GM21619 (cell line): Measurements from ENCODE around the gene UST.
"Not testable (repeated sequence)": the region's sequence is repeated elsewhere in the genome, so short reads cannot be mapped to it uniquely, and the experiment has no call there.

Source experiments
- ATAC-seq: cut with Tn5 transposase; IDR thresholded peaks from one replicate; pipeline ENCODE4 v1.9.1; 2021; ENCODE audit not compliant: unreplicated experiment

UST gene

GRCh38 chr6:149027484-149027883 is 280.7 kb downstream of the UST start:
- ATAC-seq, result no peak

DNA sequence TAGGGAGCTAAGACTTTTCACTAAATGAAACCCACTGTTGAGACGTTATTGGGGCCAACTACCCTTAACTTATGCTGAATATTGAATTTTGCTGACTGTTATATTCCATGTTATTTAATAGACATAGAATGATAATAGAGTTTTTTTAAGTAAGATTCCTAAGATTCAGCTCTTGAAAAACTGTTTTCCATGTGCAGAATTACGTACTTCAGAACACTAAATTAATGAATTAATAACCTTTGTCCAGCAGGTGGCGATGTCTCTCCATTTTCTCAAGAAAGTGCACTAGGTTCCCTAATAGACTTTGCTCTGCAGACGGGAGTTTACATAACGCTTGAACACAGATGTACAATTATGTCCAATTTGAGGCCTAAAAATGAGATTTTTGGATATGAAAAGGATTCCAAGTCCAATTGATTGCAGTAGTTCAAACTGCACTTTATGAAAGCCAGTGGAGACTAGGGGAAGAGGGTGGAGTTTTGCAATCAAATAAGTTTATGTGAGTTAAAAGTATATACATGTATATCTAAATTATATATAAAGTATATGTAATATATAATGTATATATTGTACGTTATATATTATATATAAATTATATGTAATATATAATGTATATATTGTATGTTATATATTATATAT is 282.1 kb downstream of the UST start:
- no peak for ATAC-seq

- ATAC-seq, result no peak
Observed at GRCh38 chr6:149031201-149031858, 284.5 kb downstream of the UST start.

DNA sequence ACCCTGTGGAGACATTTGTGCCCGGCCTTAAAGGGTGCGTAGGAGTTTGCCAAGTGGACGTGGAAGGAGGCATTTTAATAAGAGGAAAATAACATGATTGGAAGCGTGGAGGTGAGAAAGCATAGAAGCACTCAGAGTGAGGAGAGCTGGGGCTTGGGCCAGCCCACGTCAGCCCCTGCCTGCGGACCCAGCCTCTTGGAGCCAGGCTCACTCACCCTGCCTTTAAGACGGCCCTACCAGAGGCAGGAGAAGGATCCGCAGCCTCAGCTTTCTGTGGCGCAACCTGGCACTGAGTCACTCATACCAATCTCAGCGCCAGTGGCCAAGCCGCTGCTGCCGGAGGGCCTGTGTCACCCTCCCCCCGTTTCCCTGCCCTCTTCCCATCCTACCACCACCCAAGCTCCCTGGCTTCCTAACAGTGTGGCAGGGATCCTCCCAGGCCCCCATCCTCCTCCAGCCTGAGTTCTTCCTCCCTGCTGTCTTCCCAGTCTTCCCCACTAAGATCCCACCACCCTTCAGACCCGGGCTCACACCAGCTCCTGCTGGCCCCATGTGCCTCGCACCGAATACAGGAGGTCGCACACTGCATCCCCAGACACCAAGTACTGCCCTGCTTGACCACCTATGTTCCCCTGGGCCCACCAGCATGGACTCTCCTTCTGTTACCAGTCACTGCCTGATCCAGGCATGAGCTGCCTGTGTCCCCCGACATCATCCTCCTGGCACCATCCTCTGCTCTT is 285.2 kb downstream of the UST start:
- peak; percentile 18 for ATAC-seq

DNA sequence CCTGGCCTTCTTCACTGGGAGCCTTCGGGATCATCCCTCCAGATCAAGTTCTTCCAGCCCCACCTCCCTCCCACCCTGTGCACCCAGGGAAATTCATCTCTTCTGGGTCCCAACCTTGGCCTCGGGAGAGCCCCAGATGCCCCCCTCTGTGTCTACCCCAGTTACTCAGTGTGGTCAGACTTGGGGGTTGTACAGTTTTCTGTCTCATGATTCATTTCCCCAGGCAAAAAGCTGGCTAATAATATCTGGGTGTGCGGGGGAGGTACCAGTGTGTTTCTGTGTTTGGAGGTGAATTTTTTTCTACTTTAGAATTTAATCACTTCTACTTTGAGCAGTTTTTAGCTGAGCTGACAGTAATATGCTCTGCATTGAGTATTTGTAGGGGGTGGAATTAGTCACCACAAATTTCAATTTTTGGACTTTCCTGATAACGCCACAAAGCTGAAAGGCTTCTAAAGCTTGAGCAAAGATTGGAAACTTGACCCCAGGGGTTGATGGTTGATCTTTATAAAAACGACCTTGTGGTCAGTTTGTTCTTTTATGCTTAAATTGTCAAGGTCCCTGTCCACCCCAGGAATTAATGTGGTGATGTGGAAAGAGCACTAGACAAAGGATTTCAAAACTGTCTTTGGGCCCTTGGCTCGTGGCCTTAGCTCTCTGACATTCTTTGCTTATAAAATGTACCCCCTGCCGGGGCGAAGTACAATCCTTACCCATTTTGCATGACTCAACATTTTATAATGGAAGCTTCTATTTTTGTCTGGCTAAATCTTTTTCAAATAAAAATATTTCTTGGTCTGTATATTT is 286.0 kb downstream of the UST start:
- ATAC-seq, result peak; percentile 81

DNA sequence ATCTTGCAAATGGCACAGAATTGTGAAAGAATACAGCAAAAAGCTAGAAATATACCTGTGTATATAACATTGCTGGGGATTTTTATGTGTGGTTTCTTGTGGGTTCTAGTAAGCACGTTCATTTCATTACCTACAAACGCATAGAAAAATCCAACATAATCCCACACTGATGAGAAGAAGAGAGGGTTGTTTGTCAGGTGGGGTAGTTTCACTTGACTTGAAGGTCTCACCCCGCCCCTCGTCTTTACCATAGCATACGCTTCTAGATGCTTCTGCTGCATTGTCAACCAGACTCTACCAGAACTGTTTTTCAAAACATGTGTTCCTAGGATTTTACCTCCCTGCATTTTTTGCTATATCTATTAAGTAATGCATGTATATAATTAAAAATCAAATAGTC is 286.6 kb downstream of the UST start:
- ATAC-seq, result no peak

GRCh38 chr6:149035766-149036165 is 288.9 kb downstream of the UST start:
- ATAC-seq, result no peak

- no peak for ATAC-seq
Observed at GRCh38 chr6:149037051-149037671, 290.3 kb downstream of the UST start.

- not testable (repeated sequence) for ATAC-seq
Observed at GRCh38 chr6:149039025-149039424, 292.2 kb downstream of the UST start.

DNA sequence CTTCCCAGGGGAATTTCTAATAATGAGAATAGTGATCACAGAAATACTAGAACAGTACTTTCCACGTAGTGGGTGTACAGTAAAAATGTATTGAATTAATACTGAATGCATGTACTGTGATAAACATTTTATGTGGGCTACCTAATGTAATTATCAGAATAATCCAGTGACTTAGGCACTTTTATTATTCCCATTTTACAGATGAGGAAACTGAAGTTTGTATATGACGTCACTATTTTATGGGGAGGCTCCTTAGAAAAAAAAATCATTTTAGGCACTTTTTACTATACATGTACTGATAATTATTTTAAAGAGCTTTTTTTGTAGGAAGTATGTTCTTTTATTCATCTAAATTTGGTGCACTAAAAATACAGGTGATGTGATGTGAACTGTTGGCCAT is 295.1 kb downstream of the UST start:
- no peak for ATAC-seq

- no peak for ATAC-seq
Observed at GRCh38 chr6:149043476-149044130, 296.8 kb downstream of the UST start.

DNA sequence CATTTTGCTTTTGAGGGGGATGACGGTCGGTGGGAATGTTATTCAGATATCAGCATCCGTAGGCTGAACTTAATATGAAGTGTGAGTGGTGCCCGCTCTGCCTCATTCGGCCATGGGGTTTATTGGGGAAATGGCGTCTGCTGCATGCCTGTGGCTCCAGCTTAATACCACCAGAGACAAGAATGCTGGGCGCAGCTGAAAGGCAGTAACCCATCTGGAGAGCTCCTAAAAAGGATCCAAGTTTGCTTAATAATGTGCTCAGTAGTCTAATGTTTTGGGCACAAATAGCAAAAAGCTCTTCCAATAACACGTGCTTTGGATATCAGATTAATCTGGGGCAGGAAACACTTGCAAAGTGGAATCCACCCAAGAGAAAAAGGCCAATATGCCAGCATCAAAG is 297.7 kb downstream of the UST start:
- ATAC-seq, result no peak

DNA sequence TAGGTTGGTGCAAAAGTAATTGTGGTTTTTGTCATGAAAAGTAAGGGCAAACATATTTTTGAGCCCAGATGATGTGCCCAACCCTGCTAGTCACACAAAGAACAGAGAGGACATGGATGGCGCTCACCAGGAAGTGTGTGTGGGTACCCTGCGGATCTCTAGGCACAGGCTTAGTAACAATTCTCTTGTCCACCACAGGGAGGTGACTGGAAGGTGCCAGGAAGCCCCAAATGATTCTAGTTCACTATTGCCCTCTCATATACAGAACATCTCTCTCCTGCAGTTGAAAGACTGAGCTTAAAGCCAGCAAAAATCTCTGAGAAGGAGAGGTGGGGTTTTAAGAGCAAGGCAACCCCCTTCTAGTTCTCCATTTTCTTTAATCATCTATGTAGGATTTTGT is 298.6 kb downstream of the UST start:
- no peak for ATAC-seq

GRCh38 chr6:149046164-149046821 is 299.5 kb downstream of the UST start:
- ATAC-seq, result no peak

- ATAC-seq, result peak; percentile 72
Observed at GRCh38 chr6:149046822-149047246, 300.0 kb downstream of the UST start.

- no peak for ATAC-seq
Observed at GRCh38 chr6:149049230-149049629, 302.4 kb downstream of the UST start.

GRCh38 chr6:149050160-149050559 is 303.3 kb downstream of the UST start:
- no peak for ATAC-seq

DNA sequence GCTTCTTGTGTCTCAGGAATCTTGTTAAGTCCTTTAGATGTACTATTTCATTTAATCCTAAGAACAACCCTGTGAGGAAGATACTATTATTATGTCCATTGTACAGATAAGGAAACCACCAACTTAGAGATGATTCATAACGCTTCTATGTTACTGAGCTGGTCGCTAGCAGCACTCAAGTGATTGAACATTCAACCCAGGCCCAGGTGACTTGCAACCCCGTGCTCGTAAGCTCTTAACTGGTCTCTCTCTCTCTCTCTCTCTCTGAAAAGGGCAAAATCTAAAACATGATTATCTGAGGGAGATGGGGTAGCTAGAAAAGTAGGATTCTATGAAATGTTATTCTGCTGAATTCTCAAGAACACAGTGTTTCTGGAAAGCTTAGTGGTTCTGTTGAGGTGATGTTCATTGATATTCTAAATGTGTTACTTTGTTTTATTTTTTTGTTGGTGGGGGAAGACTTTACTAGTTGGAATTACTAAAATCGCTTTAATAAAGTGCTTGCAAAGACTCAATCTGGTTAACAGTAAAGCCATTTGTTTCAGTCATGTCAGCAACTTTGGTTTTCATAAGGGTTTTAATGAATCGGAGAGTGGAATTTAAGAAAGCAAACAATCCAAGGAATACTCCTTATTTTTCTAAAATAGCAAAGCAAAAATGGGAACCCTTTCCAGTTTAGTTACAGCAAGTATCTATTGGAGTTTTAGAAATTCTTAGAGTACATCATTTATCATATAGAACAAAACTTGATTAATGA is 305.7 kb downstream of the UST start:
- ATAC-seq, result no peak
